Neural progenitor cell (in vitro differentiated cells): ENCODE measurements around the gene NPHP4. TPM values are rescaled to one million over a fixed set of nuclear protein-coding genes. Genes with fewer than 3 reads are reported as not detected.

Experiments used
- DNase-seq: peaks from one replicate; pipeline ENCODE4 v3.0.0-alpha.2; 2016; ENCODE audit warnings: low spot score
- H2AFZ ChIP-seq: fragments of 200-600 bp; sonication (generic); replicated peaks from 2 replicates; pipeline ENCODE4 v1.6.1; 2016; ENCODE audit warnings: antibody characterized with exemption
- H3F3A ChIP-seq: fragments of 200-600 bp; sonication (generic); 2 replicates; pipeline ENCODE4 v1.6.1; 2016; ENCODE audit warnings: antibody characterized with exemption, low read depth
- H3K27ac ChIP-seq: fragments of 200-600 bp; sonication (generic); 2 replicates; pipeline ENCODE4 v1.5.1; 2016; ENCODE audit warnings: mild to moderate bottlenecking
- H3K27me3 ChIP-seq: fragments of 200-600 bp; sonication (generic); 2 replicates; pipeline ENCODE4 v1.6.1; 2016; ENCODE audit warnings: mild to moderate bottlenecking, moderate library complexity
- H3K36me3 ChIP-seq: fragments of 200-600 bp; sonication (generic); 2 replicates; pipeline ENCODE4 v1.5.1; 2016
- H3K4me1 ChIP-seq: fragments of 200-600 bp; sonication (generic); 2 replicates; pipeline ENCODE4 v1.6.1; 2016; ENCODE audit warnings: mixed run types
- H3K4me2 ChIP-seq: fragments of 200-600 bp; sonication (generic); 2 replicates; pipeline ENCODE4 v1.6.1; 2016
- H3K4me3 ChIP-seq: fragments of 200-600 bp; sonication (generic); 2 replicates; pipeline ENCODE4 v1.5.1; 2016
- H3K79me2 ChIP-seq: fragments of 200-600 bp; sonication (generic); 2 replicates; pipeline ENCODE4 v1.6.1; 2016; ENCODE audit warnings: low read depth
- H3K9ac ChIP-seq: fragments of 200-600 bp; sonication (generic); 2 replicates; pipeline ENCODE4 v1.6.1; 2016
- H3K9me3 ChIP-seq: fragments of 200-600 bp; sonication (generic); 2 replicates; pipeline ENCODE4 v1.5.1; 2016; ENCODE audit warnings: low read depth
- H4K20me1 ChIP-seq: fragments of 200-600 bp; sonication (generic); 2 replicates; pipeline ENCODE4 v1.6.1; 2016; ENCODE audit warnings: low read depth
- H3K27ac Mint-ChIP-seq: 3 replicates; pipeline ENCODE4 v1.8.0; 2021; ENCODE audit warnings: mixed read lengths
- H3K27me3 Mint-ChIP-seq: 2 replicates; pipeline ENCODE4 v1.8.0; 2022; ENCODE audit warnings: low read depth, mild to moderate bottlenecking, inconsistent platforms, moderate library complexity, mixed read lengths; ENCODE audit not compliant: insufficient read depth
- H3K36me3 Mint-ChIP-seq: 3 replicates; pipeline ENCODE4 v1.8.0; 2021; ENCODE audit warnings: mixed read lengths
- H3K4me1 Mint-ChIP-seq: 3 replicates; pipeline ENCODE4 v1.8.0; 2021; ENCODE audit warnings: mixed read lengths
- H3K4me3 Mint-ChIP-seq: 3 replicates; pipeline ENCODE4 v1.8.0; 2021; ENCODE audit warnings: mild to moderate bottlenecking, moderate library complexity, mixed read lengths
- H3K9me3 Mint-ChIP-seq: 3 replicates; pipeline ENCODE4 v1.8.0; 2020; ENCODE audit warnings: mixed read lengths
- EZH2 ChIP-seq: fragments of 200-600 bp; sonication (generic); IDR thresholded peaks from 2 replicates; pipeline ENCODE4 v1.6.1; 2017; ENCODE audit warnings: antibody characterized with exemption, mild to moderate bottlenecking, moderate library complexity
- EZH2phosphoT487 ChIP-seq: fragments of 200-600 bp; sonication (generic); IDR thresholded peaks from 2 replicates; pipeline ENCODE4 v1.6.1; 2017; ENCODE audit warnings: antibody characterized with exemption
- total RNA-seq: library from RNA; depleted of rRNA; stranded (reverse); fragments of >200 nt; gene quantifications from 2 replicates; pipeline ENCODE4 v1.2.3, GENCODE V29; 2015; ENCODE audit warnings: low replicate concordance
- TF ChIP-seq, protein P1 (sequence below): fragments of 200-600 bp; sonication (generic); IDR thresholded peaks from 2 replicates; pipeline ENCODE4 v1.5.1; 2017; ENCODE audit warnings: antibody characterized with exemption, mild to moderate bottlenecking

NPHP4 gene
- total RNA-seq, 1 donor from 2014 or later, result 8.9 TPM

DNA sequence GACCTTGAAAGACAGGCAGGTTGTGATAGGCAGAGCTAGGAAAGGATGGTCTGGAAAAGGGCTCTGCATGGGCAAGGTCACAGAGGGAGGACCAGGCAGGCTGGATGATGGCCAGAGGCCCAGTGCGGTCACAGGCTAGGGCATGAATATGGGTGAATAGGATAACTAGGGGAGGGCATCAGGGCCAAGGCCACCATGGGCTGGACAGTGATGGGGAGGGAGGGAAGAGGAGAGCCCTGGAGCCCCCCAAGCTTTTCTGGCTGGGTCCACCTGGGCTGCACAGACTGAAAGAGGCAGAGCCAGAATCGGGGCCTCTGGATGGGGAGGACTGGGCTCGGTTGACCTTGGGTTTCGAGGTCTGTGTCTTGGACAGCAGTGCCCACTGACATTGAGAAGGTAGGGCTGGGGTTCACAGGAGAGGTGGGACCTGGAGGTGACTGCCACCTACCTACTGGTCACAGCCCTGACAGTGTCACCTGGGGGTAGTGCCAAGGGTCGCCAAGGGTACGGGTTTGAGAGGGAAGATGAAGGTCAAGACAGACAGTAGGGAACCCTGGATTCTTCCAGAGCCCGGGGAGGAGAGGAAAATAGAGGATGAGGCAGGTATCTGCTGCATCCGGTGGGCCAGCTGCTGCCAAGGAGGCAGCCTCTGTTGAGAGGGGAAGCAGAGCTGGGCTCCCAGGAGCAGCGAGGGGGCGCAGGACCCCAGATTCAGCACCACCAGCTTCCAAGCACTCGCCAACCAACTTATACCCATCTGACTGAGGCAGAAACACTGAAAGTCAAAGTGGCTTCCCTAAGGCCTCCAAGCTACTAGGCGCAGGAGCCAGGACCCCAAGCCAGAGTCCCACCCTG lies 6.1 kb upstream of the NPHP4 start:
- peaks cover 32% of the 10 kb centered on the region for H3K4me1 Mint-ChIP-seq
- H3K4me2 ChIP-seq, result no peak overlapping the region
- no peak for DNase-seq
- no peaks in the 10 kb centered on the region for H3K9me3 Mint-ChIP-seq
- TF ChIP-seq, protein P1, sequence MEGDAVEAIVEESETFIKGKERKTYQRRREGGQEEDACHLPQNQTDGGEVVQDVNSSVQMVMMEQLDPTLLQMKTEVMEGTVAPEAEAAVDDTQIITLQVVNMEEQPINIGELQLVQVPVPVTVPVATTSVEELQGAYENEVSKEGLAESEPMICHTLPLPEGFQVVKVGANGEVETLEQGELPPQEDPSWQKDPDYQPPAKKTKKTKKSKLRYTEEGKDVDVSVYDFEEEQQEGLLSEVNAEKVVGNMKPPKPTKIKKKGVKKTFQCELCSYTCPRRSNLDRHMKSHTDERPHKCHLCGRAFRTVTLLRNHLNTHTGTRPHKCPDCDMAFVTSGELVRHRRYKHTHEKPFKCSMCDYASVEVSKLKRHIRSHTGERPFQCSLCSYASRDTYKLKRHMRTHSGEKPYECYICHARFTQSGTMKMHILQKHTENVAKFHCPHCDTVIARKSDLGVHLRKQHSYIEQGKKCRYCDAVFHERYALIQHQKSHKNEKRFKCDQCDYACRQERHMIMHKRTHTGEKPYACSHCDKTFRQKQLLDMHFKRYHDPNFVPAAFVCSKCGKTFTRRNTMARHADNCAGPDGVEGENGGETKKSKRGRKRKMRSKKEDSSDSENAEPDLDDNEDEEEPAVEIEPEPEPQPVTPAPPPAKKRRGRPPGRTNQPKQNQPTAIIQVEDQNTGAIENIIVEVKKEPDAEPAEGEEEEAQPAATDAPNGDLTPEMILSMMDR, result no peak
- TF ChIP-seq EZH2 (no peak), EZH2phosphoT487 (no peak)
- H3F3A ChIP-seq, result peaks cover 13% of the 10 kb centered on the region
- H3K4me3 ChIP-seq, result no peak overlapping the region
- peaks cover 16% of the 10 kb centered on the region for H3K27me3 Mint-ChIP-seq
- H3K27me3 ChIP-seq, result peaks cover 7% of the 10 kb centered on the region
- H3K4me1 ChIP-seq, result peaks cover 24% of the 10 kb centered on the region
- peak overlapping the region; percentile 54 for H3K27ac Mint-ChIP-seq
- H2AFZ ChIP-seq, result no peak overlapping the region
- no peaks in the 10 kb centered on the region for H3K36me3 Mint-ChIP-seq
- H3K9me3 ChIP-seq, result no peaks in the 10 kb centered on the region
- no peaks in the 10 kb centered on the region for H4K20me1 ChIP-seq
- H3K4me3 Mint-ChIP-seq, result no peak overlapping the region
- no peak overlapping the region for H3K27ac ChIP-seq
- no peaks in the 10 kb centered on the region for H3K79me2 ChIP-seq
- H3K9ac ChIP-seq, result no peak overlapping the region
- no peaks in the 10 kb centered on the region for H3K36me3 ChIP-seq

DNA sequence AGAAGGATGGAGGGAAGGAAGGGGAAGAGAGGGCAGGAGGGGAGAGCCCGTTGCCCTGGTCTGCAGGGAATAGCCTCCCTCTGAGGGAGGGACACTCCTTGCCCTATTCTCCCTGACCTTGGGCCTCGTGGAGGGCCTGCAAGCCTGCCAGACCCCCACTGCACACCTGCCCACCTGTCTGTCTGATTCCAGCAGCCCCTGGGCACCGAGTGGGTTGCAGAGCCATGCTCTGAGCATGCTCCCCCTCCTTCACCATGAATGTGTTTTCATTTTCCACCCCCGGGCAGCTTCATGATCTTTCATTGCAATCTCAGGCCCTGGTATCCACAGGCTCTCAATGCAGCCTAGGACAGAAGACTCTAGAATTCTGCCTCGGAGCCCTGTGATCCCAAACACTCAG lies 5.1 kb upstream of the NPHP4 start:
- H3K4me2 ChIP-seq, result no peak overlapping the region
- no peaks in the 10 kb centered on the region for H3K79me2 ChIP-seq
- no peaks in the 10 kb centered on the region for H4K20me1 ChIP-seq
- no peaks in the 10 kb centered on the region for H3K36me3 ChIP-seq
- DNase-seq, result no peak
- H3K4me3 ChIP-seq, result no peak overlapping the region
- H3F3A ChIP-seq, result peaks cover 9% of the 10 kb centered on the region
- peaks cover 15% of the 10 kb centered on the region for H3K4me1 ChIP-seq
- H3K4me3 Mint-ChIP-seq, result no peak overlapping the region
- TF ChIP-seq, protein P1, result no peak
- no peaks in the 10 kb centered on the region for H3K9me3 ChIP-seq
- H3K27ac Mint-ChIP-seq, result no peak overlapping the region
- peaks cover 14% of the 10 kb centered on the region for H3K27me3 Mint-ChIP-seq
- no peak overlapping the region for H3K9ac ChIP-seq
- H3K36me3 Mint-ChIP-seq, result no peaks in the 10 kb centered on the region
- no peaks in the 10 kb centered on the region for H3K9me3 Mint-ChIP-seq
- peaks cover 7% of the 10 kb centered on the region for H3K27me3 ChIP-seq
- no peak overlapping the region for H2AFZ ChIP-seq
- peaks cover 29% of the 10 kb centered on the region for H3K4me1 Mint-ChIP-seq
- H3K27ac ChIP-seq, result no peak overlapping the region

DNA sequence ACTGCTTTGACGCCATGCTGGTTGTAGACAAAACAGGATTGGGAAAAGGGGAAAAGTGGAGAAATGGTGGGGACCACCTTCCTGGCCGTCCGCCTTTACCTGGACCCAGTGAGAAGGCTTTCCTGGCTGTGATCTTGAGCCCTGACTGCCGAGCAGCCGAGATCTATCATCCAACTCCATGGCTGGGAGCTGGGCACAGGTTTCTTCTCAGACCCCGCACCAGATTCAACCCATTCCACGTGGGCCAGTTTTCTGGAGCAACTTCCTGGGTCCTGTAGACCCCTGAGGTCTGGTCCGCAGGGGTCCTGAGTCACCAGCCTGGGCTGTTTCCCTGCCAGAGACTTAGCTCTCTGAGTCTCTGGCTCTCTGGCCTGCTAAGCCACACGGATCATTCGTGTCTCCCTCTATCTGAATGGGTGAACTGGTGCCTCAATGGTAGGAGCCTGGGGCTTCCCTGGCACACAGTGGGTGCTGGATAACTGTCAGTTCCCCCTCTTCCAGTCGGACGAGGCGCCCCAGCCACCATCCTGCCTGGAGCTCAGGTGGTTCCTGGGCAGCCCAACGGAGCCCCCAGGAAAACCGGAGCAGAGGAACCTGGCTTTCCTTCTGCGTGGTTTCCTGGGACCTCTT lies 4.5 kb upstream of the NPHP4 start:
- H3K27ac Mint-ChIP-seq, result no peak overlapping the region
- peaks cover 23% of the 10 kb centered on the region for H3K4me1 Mint-ChIP-seq
- Histone ChIP-seq H3K27me3 (peaks cover 7% of the 10 kb centered on the region), H4K20me1 (no peaks in the 10 kb centered on the region), H3K4me3 (no peak overlapping the region), H3F3A (peaks cover 8% of the 10 kb centered on the region), H3K4me2 (no peak overlapping the region), H3K79me2 (no peaks in the 10 kb centered on the region), H2AFZ (no peak overlapping the region), H3K9ac (no peak overlapping the region), H3K4me1 (peaks cover 12% of the 10 kb centered on the region), H3K9me3 (no peaks in the 10 kb centered on the region), H3K27ac (no peak overlapping the region), H3K36me3 (no peaks in the 10 kb centered on the region)
- H3K27me3 Mint-ChIP-seq, result peaks cover 14% of the 10 kb centered on the region
- DNase-seq, result no peak
- H3K4me3 Mint-ChIP-seq, result no peak overlapping the region
- TF ChIP-seq EZH2 (no peak), EZH2phosphoT487 (no peak)
- TF ChIP-seq, protein P1, result no peak
- H3K36me3 Mint-ChIP-seq, result no peaks in the 10 kb centered on the region
- H3K9me3 Mint-ChIP-seq, result no peaks in the 10 kb centered on the region
